Middle frontal gyrus (tissue), 1 donor: ENCODE measurements around the gene HS6ST2.
"Not testable (repeated sequence)": the region's sequence is repeated elsewhere in the genome, so short reads cannot be mapped to it uniquely, and the experiment has no call there.

Source experiments
- DNase-seq: peaks from one replicate; pipeline ENCODE4 v3.0.0-alpha.2; 2015; ENCODE audit warnings: low spot score; ENCODE audit errors: extremely low spot score

HS6ST2 gene

DNA sequence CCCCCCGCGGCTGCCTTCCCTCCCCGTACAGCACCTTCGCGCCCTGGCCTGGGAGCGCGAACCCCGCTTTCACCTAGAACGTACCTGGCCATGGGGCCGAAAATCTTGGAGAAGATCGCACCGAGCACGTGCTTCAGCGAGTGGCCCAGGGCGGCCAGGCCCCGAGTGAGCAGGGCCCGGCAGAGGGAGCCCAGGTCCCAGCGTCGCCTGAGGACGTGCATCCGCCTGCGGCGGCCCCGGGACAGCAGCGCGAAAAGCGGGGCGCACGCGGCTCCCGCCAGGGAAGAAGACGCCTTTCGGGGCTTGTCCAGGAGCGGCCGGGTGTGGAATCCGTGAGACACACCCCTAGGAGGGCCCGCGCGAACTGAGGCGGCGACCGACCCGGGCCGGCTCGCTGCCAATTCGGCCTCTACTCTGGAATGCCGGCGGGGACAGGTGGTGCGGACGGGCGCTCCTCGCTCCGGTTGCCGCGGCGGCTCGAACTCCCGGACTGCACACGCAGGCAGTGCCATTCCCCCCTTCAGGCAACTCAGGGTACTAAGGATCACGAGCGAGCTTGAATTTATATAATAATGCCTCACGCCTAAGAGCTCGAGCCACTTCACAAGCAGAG, at the start of gene HS6ST2:
Gene HS6ST2 (minus strand): TSS at position 539 of the 613 bp plus-strand sequence.
- no peak for DNase-seq

DNA sequence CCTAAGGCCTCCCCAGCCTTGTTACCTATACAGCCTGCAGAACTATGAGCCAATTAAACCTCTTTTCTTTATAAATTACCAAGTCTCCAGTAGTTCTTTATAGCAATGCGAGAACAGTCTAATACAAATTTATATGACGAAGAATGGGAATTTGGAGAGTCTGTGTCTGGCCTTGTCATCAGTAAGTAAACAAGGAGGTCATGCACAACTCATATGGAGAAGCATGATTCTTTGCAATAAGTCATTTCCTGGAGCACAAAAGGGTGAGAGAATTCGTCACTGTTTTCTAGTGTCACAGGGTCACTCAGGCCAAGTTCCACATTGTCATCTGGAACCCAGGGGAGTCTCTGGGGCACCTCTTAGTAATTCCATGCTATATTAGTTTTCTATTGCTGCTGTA, 49.0 kb upstream of the HS6ST2 start:
- no peak for DNase-seq

DNA sequence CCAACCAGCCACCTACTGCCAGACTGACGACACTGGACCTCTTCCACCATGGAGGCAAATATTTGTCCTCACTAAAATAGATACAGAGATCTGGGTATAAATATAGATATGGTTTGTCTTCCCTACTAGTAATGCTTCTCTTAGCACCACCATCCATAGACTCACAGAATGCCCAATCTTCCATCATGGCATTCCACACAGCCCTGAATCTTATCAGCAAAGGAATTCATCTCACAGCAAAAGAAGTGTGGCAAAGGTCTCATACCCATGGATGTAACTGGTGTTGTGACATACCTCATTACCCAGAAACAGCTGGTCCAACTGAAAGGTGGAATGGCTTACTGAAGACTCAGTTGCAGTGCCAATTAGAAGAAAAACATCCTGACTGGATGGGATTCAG, 47.2 kb upstream of the HS6ST2 start:
- no peak for DNase-seq

DNA sequence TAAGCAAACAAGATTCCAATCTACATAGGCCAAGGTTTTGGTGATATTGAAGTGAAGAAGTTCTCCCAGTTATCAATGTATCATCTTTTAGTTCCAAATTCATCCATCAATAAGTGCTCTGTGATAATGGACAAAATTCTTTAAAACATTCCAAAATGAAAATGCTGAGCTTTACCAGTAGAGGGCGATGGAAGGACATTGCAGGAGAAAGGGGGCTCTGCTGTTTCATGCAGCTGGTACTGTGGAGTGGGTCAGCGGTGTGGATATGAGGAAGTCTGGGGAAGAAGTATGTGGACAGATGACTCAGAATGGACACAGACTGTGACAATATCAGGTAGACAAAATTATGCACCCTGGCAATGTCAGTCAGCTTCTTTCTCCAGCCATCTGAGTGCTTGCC, 46.6 kb upstream of the HS6ST2 start:
- no peak for DNase-seq

- no peak for DNase-seq
Measured at GRCh38 chrX:132999209-132999608, 40.8 kb upstream of the HS6ST2 start.

DNA sequence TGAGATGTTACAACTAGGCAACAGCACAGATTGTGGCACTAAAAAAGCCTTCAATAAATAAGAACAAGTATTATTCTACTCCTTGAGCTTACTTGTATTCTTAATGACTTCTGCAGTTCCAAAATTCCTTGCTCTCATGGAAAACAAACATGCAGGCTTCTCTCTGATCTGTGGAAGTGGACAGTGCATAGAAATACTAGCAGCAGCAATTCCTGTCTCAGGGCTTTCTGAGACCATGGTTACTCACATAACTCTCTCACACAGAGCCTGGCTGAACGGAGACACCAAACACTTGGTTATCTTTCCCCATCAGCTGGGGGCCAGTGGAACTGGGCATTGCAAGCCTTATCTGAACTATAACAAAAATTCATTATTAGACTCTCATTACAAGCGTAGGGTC, 32.4 kb upstream of the HS6ST2 start:
- no peak for DNase-seq

GRCh38 chrX:132986556-132986955, 28.1 kb upstream of the HS6ST2 start:
- DNase-seq = no peak

GRCh38 chrX:132984058-132984650, 25.7 kb upstream of the HS6ST2 start:
- DNase-seq = no peak

DNA sequence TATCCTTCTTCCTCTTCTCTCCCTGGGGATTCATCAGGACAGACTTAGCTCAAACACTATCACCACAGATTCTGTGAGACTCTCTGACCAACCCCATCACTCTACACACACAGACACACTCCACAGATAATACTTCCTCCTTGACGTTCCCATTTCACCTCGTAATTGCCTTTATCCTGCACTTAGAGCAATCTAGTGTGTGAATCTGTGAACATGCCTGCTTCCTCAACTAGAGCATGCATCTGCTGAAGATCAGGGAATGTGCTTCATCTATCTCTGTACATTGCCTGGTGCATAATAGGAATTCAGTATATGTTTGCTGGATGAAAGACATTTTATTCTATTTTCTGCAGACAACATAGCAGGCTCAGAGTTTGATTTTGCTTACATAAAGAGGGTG, 25.1 kb upstream of the HS6ST2 start:
- DNase-seq = no peak

GRCh38 chrX:132980035-132980434, 21.6 kb upstream of the HS6ST2 start:
- not testable (repeated sequence) for DNase-seq

DNA sequence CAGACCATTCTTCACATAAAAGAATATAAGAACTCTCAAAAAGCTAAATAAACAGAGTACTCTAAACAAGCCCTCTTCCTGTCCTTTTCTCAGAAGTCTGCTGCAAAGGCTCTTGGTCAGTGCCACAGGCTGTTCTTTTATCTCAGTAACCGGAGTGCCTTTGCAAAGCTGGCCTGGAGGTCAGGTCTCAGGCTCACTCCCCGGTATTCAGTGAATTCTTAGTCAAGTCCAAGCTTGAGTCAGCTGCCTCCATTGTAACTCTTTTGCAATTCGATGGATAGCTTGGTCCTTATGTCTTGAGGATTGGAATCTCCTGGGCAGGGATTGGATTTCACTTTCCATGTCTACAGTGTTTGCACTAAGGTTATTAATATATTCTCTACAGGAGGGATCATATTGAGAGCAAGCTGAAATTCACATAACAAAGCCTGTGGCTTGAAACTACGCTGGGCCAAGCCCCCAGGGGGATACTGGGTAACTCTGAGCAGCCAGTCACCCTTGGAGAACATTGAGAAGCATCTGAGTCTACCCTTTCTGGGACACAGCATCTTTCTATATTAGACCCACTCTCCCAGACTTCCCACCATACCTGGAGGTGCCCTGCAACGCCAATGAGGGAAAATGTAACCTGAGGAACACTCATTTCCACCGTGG, 10.0 kb upstream of the HS6ST2 start:
- no peak for DNase-seq

GRCh38 chrX:132967049-132967448, 8.6 kb upstream of the HS6ST2 start:
- DNase-seq = no peak

GRCh38 chrX:132965461-132965860, 7.0 kb upstream of the HS6ST2 start:
- DNase-seq = no peak

DNA sequence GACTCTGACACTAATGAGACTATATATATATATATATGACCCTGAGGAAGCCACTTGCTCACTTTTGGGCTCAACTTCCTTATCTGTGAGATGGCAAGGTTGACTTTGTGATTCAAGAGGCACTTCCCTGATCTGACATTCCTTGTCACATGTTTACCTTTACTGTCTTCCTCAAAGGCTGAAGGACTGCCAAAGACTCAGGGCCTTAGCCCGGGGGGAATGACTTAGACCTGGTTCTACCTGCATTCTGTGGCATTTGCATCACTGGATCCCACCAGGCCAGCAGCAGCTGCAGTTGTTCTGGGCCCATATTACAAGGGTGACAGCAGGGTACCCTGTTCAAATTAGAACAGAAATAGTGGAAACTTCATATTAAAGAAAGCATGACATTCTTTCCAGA, 3.1 kb upstream of the HS6ST2 start:
- no peak for DNase-seq

GRCh38 chrX:132957211-132958090, 978 bp downstream of the HS6ST2 start:
- no peak for DNase-seq

- no peak for DNase-seq
Measured at GRCh38 chrX:132956421-132957210, 1.8 kb downstream of the HS6ST2 start.

- no peak for DNase-seq
Measured at GRCh38 chrX:132955690-132956089, 2.7 kb downstream of the HS6ST2 start.

DNA sequence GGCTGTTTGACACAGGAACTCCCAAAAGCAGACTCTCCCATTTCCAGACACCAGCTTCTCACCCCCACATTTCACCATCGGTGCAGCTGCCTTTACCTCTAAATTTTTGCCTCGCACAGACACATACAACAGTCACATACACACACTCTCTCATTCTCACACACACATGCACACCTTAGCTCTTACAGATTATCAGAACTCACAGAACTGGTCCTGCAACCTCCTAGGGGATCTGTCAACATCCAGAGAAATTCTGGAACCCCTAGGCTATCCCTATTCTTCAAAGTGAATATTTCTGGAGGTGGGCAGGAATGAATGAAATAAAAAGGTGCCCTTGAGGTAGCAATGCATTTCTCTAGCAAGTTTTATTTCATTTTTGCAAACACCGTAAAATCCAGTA, 4.1 kb downstream of the HS6ST2 start:
- DNase-seq = no peak

DNA sequence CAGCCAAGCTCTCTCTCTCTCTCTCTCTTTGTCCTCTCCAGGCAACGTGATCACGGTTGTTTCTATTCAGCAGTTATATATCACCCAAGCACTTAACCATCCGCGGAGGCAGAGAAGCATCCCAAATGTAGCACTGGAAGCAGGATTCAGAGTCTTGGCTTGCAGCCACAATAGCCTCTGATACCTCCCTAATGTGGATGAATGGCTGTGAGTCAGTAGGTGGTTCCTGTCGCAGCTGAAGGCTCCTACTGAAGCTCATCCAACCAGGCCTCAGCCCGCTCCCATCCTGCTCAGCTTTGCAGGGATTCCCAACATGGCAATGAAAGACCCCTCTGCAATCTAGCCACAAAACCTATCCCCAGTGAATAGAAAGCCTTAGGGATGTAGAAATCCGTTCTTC, 5.1 kb downstream of the HS6ST2 start:
- DNase-seq = no peak

DNA sequence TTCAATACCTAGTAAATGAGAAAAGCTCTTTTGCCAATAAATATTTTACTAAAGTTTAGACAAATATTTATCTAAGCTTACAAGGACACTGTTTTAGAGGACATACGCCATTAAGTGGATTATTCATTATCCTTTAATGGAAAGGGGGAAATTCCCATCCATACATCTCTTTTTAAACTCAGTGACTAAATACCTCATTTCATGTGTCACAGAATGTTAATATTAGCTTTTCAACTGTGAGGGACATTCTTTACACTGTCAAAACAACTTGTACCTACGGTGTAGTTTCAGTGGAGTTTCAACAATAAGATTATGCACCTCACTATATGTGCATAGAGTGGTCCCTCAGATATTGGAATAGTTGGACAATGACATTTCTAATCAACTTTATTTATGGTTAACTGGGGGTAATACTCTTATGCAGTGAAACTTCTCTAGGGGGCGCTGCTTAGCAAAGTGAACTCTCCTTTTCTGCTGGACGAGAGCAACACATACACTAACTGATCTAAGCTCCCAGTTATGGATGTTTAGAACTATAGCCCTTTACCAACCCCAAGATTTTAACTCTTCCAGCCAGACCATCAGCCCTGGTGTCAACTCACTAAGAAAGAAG, 9.7 kb downstream of the HS6ST2 start:
- DNase-seq = no peak
